Measurements from ENCODE around the gene DMAC2.

GRCh38 chr19:41420101-41420880 lies 19.4 kb downstream of the DMAC2 start:
- TF ChIP-seq, protein P1, sequence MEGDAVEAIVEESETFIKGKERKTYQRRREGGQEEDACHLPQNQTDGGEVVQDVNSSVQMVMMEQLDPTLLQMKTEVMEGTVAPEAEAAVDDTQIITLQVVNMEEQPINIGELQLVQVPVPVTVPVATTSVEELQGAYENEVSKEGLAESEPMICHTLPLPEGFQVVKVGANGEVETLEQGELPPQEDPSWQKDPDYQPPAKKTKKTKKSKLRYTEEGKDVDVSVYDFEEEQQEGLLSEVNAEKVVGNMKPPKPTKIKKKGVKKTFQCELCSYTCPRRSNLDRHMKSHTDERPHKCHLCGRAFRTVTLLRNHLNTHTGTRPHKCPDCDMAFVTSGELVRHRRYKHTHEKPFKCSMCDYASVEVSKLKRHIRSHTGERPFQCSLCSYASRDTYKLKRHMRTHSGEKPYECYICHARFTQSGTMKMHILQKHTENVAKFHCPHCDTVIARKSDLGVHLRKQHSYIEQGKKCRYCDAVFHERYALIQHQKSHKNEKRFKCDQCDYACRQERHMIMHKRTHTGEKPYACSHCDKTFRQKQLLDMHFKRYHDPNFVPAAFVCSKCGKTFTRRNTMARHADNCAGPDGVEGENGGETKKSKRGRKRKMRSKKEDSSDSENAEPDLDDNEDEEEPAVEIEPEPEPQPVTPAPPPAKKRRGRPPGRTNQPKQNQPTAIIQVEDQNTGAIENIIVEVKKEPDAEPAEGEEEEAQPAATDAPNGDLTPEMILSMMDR (conservative IDR thresholded peaks at IDR 0.05; ENCODE audit: low read depth in 2 of 2): no peak
- TF ChIP-seq EZH2 (IDR thresholded peaks at IDR 0.05; ENCODE audit: low read depth, unreplicated experiment) (no peak), EZH2phosphoT487 (IDR thresholded peaks at IDR 0.05; ENCODE audit: unreplicated experiment) (no peak), ZNF331 (CRISPR knock-in tag; IDR thresholded peaks at IDR 0.05; ENCODE audit: low read depth) (no peak), POLR2AphosphoS5 (IDR thresholded peaks at IDR 0.05; ENCODE audit: low read depth) (no peak), REST (IDR thresholded peaks at IDR 0.05; ENCODE audit: unreplicated experiment) (no peak), CREB1 (CRISPR knock-in tag; IDR thresholded peaks at IDR 0.05; ENCODE audit: low read depth) (no peak), JUNB (IDR thresholded peaks at IDR 0.05; ENCODE audit: unreplicated experiment) (no peak), ETS1 (IDR thresholded peaks at IDR 0.05) (no peak)
